CD4-positive, alpha-beta T cell treated with Interleukin-6 at 100 ng/mL for 8 hours (primary cell): ENCODE results near the gene LRRC34.
A peak's percentile ranks its signal among the peaks of the same experiment; 100 is the strongest.

ENCODE experiments used
- DNase-seq: peaks from one replicate; pipeline ENCODE4 v3.0.0-alpha.2; 2020; ENCODE audit warnings: mixed read lengths, low spot score

Gene LRRC34

DNA sequence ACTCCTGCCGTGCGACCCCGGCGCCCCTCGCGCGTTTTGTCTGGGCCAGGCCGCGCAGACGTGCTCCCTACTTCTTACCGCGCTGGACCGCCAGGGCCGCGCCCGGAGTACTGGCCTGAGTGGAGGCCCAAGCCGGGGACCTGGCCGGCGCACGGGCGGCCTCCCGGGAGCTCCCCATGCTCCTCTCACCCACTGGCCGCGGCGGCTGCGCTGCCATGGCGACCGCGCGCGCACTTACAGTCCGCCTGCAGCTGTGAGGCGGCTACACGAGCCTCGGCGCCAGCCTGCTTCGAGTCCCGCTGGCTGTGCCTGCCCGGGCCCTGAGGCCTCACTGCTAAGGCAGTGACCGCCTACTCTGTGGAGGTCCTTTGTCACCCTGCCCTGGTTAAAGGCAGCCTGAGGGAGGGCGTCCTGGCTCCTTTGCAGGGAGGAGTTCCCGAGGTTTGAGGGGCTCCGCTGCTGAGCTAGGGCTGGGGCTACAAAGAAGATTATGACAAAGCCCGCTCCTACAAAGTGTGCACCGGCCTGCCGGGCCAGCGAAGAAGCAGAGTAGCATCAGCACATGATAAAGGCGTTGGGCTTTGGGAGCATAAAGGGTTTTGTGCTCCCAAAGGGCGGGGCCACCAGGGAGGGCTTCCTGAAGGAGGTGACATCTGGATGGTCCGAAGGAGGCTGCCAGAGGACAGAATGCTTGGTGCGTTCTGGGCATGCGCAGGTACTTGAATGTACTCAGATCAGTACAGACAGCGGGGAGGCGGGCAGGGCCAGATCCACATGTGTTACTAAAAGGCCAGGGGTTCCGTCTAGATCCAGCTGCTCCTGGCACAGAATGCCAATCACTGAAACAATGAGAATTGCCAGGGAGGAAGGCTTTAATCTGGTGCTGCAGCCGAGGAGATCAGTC, at the start of gene LRRC34, which contains the start of gene LRRIQ4:
Gene LRRC34, minus strand, starts transcription at position 573 of the 904 bp plus-strand sequence. Its CDS starts 356 bp downstream, at position 217.
Gene LRRIQ4, plus strand, starts transcription at position 539 of the 904 bp plus-strand sequence. CDS start 9,052 bp downstream, outside the sequence.
- DNase-seq = peak; percentile 59

DNA sequence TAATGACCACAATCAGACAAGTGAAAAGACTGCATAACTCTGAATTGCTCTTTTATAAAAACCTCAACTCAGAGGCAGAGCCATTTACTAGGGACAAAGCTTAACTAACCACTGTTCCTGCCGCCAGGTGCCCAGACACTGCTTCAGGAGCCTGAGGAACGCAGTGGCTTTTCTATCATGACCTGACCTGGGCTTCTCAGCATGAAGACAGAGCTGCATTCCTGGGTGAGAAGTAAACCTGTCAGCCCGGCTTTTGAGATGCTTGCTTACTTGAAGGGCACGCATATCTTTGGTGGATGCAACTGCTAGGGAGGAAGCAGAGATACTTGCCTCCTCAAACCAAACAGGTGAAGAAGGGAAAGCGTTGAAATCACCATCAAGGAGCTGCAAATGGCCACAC, 49.2 kb upstream of the LRRC34 start:
- no peak for DNase-seq

DNA sequence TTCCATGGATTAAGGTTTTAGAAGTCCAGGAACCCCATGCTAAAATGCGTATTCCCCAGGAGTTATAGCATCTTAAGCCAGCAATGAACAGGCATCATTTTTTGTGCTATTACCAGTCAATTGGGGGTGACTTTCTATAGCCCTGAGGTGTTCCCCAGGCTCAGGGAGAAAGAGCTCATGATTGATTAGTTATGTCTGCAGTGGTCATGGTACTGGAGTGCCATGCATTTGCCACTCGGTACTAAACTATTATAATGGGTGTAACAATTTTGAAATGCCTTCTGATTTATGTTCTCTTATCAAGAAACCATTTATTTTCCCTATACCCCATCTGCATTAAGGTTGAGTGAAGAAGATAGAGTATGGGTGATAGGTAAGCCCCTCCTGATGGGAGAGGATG, 45.1 kb upstream of the LRRC34 start:
- DNase-seq = no peak

GRCh38 chr3:169855514-169855913, 42.8 kb upstream of the LRRC34 start:
- no peak for DNase-seq

DNA sequence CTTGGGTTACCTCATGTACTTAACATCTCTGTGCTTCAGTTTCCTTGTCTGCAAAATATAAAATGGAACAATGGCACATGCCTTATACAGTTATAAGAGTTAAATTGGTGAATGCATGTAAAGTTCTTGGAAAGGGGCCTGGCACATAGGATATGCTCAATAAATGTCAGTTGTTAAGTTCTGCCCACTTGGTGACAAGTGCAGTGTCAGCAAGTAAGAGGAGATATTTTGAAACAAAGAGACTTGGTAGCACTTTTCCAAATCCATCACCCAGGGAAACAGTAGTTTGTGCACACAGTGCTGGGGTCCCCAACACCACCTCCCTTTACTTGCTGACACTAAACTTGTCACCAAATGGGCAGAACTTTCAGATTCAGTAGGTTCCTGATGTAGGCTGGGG, 37.9 kb upstream of the LRRC34 start:
- no peak for DNase-seq

GRCh38 chr3:169848741-169849140, 36.0 kb upstream of the LRRC34 start:
- DNase-seq = no peak

DNA sequence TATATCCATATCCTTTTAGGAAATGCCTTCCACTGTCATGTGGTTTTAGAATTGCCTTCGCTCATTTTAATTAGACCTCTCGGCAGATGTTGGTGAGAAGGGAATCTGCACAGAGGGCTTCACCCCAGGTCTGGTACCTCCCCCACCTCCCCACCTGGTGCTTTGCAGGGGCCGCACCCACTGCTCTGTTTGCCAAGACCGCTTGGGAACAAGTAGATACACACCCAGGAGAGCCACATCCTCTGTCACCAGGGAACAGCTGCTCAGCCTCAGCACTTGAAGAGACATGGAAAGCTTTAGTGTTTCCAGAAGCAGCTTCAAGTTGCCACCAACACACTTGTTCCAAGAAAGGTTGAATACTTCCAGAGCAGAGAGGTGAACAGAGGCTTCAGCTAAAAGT, 35.2 kb upstream of the LRRC34 start:
- DNase-seq = no peak

GRCh38 chr3:169846458-169847193, 33.9 kb upstream of the LRRC34 start:
- DNase-seq = no peak

- no peak for DNase-seq
Measured at GRCh38 chr3:169842960-169843359, 30.3 kb upstream of the LRRC34 start.

GRCh38 chr3:169841171-169841570, 28.5 kb upstream of the LRRC34 start:
- no peak for DNase-seq

DNA sequence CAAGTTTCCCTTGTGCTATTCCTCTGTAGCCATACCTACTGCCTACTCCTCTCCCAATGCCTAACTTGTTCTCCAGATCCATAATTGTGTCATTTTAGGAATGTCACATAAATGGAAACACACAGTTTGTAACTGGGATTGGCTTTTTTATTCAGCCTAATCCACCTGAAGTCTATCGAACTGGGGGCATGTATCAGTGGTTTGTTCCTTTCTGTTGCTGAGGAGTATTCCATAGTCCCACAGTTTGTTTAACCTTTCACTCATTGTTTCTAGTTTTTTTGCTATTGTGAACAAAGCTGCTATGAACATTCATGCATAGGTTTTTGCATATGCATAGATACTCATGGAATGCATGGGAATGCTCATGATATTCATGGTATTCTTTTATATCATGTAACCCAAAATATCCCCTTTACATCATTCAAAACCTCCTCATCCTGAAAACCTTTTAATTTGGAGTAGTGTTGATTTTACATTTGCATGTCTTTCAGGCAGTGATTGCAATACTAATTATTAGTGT, 25.9 kb upstream of the LRRC34 start:
- no peak for DNase-seq

GRCh38 chr3:169836942-169837275, 24.2 kb upstream of the LRRC34 start:
- DNase-seq = no peak

- no peak for DNase-seq
Measured at GRCh38 chr3:169836078-169836941, 23.6 kb upstream of the LRRC34 start.

- DNase-seq = no peak
Measured at GRCh38 chr3:169835533-169835932, 22.8 kb upstream of the LRRC34 start.

DNA sequence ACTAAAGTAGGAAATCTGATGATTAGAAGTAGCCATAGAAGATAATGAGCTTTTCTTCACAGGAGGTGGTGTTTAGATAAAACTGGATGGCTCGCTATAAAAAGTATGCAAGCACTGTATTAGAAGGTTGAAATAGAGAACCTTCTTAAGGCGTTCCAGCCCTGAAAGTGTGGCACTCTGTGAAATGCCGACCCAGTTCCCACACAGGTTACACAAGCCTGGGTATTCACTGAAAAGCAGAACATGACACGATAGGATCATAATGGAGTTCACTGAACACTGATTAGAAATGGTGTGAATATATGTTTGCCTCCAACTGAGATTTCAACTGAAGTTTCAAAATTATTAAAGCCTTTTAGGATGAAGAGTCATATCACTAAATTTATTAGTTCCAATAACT, 15.0 kb upstream of the LRRC34 start:
- no peak for DNase-seq

- no peak for DNase-seq
Measured at GRCh38 chr3:169825316-169825715, 12.6 kb upstream of the LRRC34 start.

DNA sequence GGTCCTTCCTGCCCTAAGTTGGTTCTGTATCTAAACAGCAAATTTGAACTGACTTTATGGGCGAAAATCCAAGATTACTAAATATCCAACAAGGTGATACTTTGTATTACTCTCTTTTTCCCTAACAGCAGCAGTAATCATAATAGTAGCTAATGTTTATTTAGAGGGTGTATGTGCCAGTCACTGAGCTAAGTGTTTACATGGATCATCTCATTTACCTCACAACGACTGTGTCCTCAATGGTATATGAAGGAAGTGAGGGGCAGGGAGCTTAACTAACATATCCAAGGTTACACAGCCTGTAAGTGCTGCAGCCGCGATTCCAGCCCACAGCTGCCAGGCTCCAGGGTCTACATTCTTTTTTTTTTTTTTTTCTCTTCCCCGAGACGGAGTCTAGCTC, 10.3 kb upstream of the LRRC34 start:
- DNase-seq = no peak

- DNase-seq = no peak
Measured at GRCh38 chr3:169822540-169822939, 9.8 kb upstream of the LRRC34 start.

- no peak for DNase-seq
Measured at GRCh38 chr3:169822091-169822490, 9.4 kb upstream of the LRRC34 start.

- DNase-seq = no peak
Measured at GRCh38 chr3:169818316-169818715, 5.6 kb upstream of the LRRC34 start.

- no peak for DNase-seq
Measured at GRCh38 chr3:169815590-169816150, 3.0 kb upstream of the LRRC34 start.
